K562 (cell line): Measurements from ENCODE around the gene CEBPA. TPM values are rescaled to one million over a fixed set of nuclear protein-coding genes. Genes with fewer than 3 reads are reported as not detected.

Experiments
- ATAC-seq: fragments of 200-7000 bp; cut with Tn5 transposase; 3 replicates; pipeline ENCODE4 v1.9.1; 2020; ENCODE audit warnings: moderate library complexity
- BruUV-seq: library from RNA; stranded (reverse); fragments of 400-500 nt; replicated peaks from 2 replicates; lab custom pipeline; 2021; lab: Mats Ljungman, UMichigan
- CTCF ChIA-PET: fragments of 300-600 bp; formaldehyde crosslinking; extraction: SDS; loops from one replicate; lab custom pipeline; 2021; ENCODE audit warnings: low intra/inter-chr PET ratio; lab: Yijun Ruan, JAX
- POLR2A ChIA-PET: fragments of 300-600, 350-650 bp; sonication (Branson Sonifier 250); formaldehyde crosslinking; extraction: SDS; loops from one replicate; lab custom pipeline; 2021; ENCODE audit warnings: antibody characterized with exemption, inconsistent platforms; lab: Yijun Ruan, JAX
- DNase-seq, 4 experiments: peaks; one replicate each; pipeline versions ENCODE4 v3.0.0 to v3.0.0-alpha.2; 2011 to 2018; ENCODE audit warnings: low spot score in 3 of 4, mixed read lengths in 3 of 4; ENCODE audit errors: extremely low read depth in 1 of 4
- FAIRE-seq: peaks from 2 replicates; lab custom pipeline; 2011; peaks lifted over from hg19 to GRCh38; lab: Jason Lieb, UNC
- H2AFZ ChIP-seq: 2 replicates; pipeline ENCODE4 v1.6.0; 2011; ENCODE audit warnings: low read depth, low read length, control low read depth, inconsistent platforms
- H3K27ac ChIP-seq: fragments of 200-600 bp; 3 replicates; pipeline ENCODE4 v1.8.0; 2011; ENCODE audit warnings: low read depth, mild to moderate bottlenecking, control low read depth, inconsistent platforms, low read length, moderate library complexity, mixed read lengths; ENCODE audit errors: extremely low read depth
- H3K27me3 ChIP-seq, 2 experiments: fragments of 300-600 bp in 1 of 2; 2 replicates in 1 of 2; 3 replicates in 1 of 2; pipeline versions ENCODE4 v1.6.0 to v1.8.0; 2011; ENCODE audit warnings: inconsistent platforms in 2 of 2, low read length in 2 of 2, mild to moderate bottlenecking in 1 of 2, mixed read lengths in 1 of 2, moderate library complexity in 1 of 2; ENCODE audit not compliant: control insufficient read depth in 2 of 2, insufficient read depth in 2 of 2
- H3K36me3 ChIP-seq: fragments of 300-600 bp; 3 replicates; pipeline ENCODE4 v1.8.0; 2011; ENCODE audit warnings: mild to moderate bottlenecking, low read length, inconsistent platforms; ENCODE audit not compliant: control insufficient read depth, insufficient read depth
- H3K4me1 ChIP-seq, 2 experiments: fragments of 200-600 bp in 1 of 2; replicated peaks in 1 of 2; 2 replicates in 1 of 2; 3 replicates in 1 of 2; pipeline versions ENCODE4 v1.5.1 to v1.8.0; 2011; ENCODE audit warnings: inconsistent platforms in 2 of 2, low read length in 2 of 2, mild to moderate bottlenecking in 1 of 2, mixed read lengths in 1 of 2, moderate library complexity in 1 of 2; ENCODE audit not compliant: control insufficient read depth in 2 of 2, insufficient read depth in 2 of 2
- H3K4me2 ChIP-seq: 2 replicates; pipeline ENCODE4 v1.6.1; 2011; ENCODE audit warnings: low read length, control low read depth, inconsistent platforms, mixed read lengths; ENCODE audit not compliant: insufficient read depth
- H3K4me3 ChIP-seq: fragments of 200-600 bp; sonication (generic), shearing (Covaris generic); 2 replicates; pipeline ENCODE4 v1.5.1; 2016; ENCODE audit warnings: control low read depth, inconsistent platforms
- H3K79me2 ChIP-seq: fragments of 200-600 bp; 3 replicates; pipeline ENCODE4 v1.8.0; 2011; ENCODE audit warnings: low read length, inconsistent platforms; ENCODE audit not compliant: control insufficient read depth, insufficient read depth
- H3K9ac ChIP-seq, 2 experiments: 2 replicates each; pipeline versions ENCODE4 v1.6.0 to v1.6.1; 2011; ENCODE audit warnings: low read depth in 2 of 2, low read length in 2 of 2, control low read depth in 1 of 2, inconsistent platforms in 1 of 2, mild to moderate bottlenecking in 1 of 2, mixed read lengths in 1 of 2; ENCODE audit not compliant: insufficient read depth in 1 of 2
- H3K9me1 ChIP-seq: one replicate; pipeline ENCODE4 v1.6.0; 2011; ENCODE audit warnings: inconsistent platforms, mild to moderate bottlenecking, low read length, moderate library complexity; ENCODE audit not compliant: control insufficient read depth, insufficient read depth
- H3K9me3 ChIP-seq: replicated peaks from 2 replicates; pipeline ENCODE4 v1.5.1; 2011; ENCODE audit warnings: low read depth, low read length, inconsistent platforms; ENCODE audit not compliant: control insufficient read depth, insufficient read depth
- H4K20me1 ChIP-seq: replicated peaks from 2 replicates; pipeline ENCODE4 v1.6.1; 2011; ENCODE audit warnings: low read length, inconsistent platforms, mixed read lengths; ENCODE audit not compliant: control insufficient read depth, insufficient read depth
- CTBP1 ChIP-seq: fragments of 450-650 bp; IDR thresholded peaks from 2 replicates; pipeline ENCODE4 v1.6.1; 2016; ENCODE audit warnings: borderline replicate concordance
- DACH1 ChIP-seq: fragments of 450-650 bp; IDR thresholded peaks from 2 replicates; pipeline ENCODE4 v1.6.1; 2018; ENCODE audit not compliant: partially characterized antibody
- TRIM28 ChIP-seq: fragments of 450-650 bp; IDR thresholded peaks from 2 replicates; pipeline ENCODE4 v1.6.1; 2017
- ZNF436 ChIP-seq: fragments of 250-450, 450-650 bp; sonication (Bioruptor Pico); formaldehyde crosslinking; IDR thresholded peaks from 2 replicates; pipeline ENCODE4 v1.7.0; 2020; ENCODE audit warnings: mild to moderate bottlenecking
- WGBS: fragments of 100-300 bp; shearing (Covaris generic); methylation state at CpG from one replicate; pipeline ENCODE4 v1.1.6; 2016; ENCODE audit warnings: low coverage, mixed read lengths; ENCODE audit not compliant: insufficient coverage; ENCODE audit errors: missing lambda C conversion rate; 5-methylcytosine and 5-hydroxymethylcytosine counted together
- in situ Hi-C: fragments of 300-500 bp; cut with MboI; formaldehyde crosslinking; loops from 4 replicates; pipeline ENCODE4 v1.15.0; 2018; ENCODE audit warnings: inconsistent platforms, mixed read lengths
- intact Hi-C: fragments of 100-400 bp; cut with micrococcal nuclease; formaldehyde crosslinking; loops from 2 replicates; pipeline ENCODE4 v1.14.2; 2022
- polyA plus RNA-seq, 8 experiments: library from polyadenylated mRNA; depleted of rRNA in 4 of 8; stranded (reverse) in 5 of 8; unstranded in 3 of 8; fragments of >200 nt; fragmentation: Nextera tagmentation in 2 of 8; fragmentation: Illumina TruSeq in 1 of 8; extraction: Ambion mirVana in 2 of 8; extraction: Trizol in 1 of 8; gene quantifications; 2 replicates each; pipeline versions ENCODE4 v1.2.1 to v1.2.3, GENCODE V29; 2011 to 2014; ENCODE audit warnings: inconsistent platforms in 1 of 8, missing spikeins in 1 of 8
- total RNA-seq, 7 experiments: library from RNA; depleted of rRNA in 6 of 7; stranded (reverse); fragments of >200 nt in 6 of 7; fragmentation: Illumina TruSeq in 2 of 7; extraction: Trizol in 2 of 7; gene quantifications; 2 replicates each; pipeline versions ENCODE4 v1.2.1 to v1.2.3, GENCODE V29; 2011 to 2021; ENCODE audit warnings: low replicate concordance in 1 of 7
- TF ChIP-seq, protein P1 (sequence below): fragments of 200-800 bp; sonication (Bioruptor generic); IDR thresholded peaks from 2 replicates; pipeline ENCODE4 v1.6.1; 2016; ENCODE audit warnings: missing genetic modification characterization, missing compliant biosample characterization

CEBPA gene
- total and polyA plus RNA-seq, 9 of the 15 experiments (the other 6 are each of a cell fraction or from before 2014, with no cell fraction given) = 0.03 to 0.59 (median 0.15) TPM; not detected in 2

DNA sequence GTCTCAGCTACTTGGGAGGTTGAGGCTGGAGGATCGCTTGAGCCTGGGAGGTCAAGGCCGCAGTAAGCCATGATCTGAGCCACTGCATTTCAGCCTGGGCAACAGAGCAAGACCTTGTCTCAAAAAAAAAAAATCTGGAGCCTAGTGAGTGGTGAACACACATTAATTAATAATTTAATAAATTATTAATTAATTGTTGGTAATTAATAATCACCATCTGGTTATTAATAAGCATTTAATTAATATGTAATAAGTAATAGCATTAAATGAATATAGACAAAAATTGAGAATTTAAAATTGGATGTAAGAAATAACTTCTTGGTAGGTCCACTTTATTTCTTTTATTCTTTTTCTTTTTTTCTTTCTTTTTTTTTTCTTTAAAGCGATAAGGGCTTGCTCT is 31.9 kb upstream of the CEBPA start:
- Histone ChIP-seq H3K9me1 (no peaks in the 10 kb centered on the region), H3K4me1 (no peaks in the 10 kb centered on the region), H3K27ac (no peak overlapping the region), H3K4me2 (no peak overlapping the region), H3K27me3 (peaks cover 3 to 9% of the 10 kb centered on the region in 2 experiments), H3K9ac (no peak overlapping the region), H3K9me3 (no peaks in the 10 kb centered on the region), H4K20me1 (no peaks in the 10 kb centered on the region), H2AFZ (no peak overlapping the region), H3K36me3 (no peaks in the 10 kb centered on the region), H3K4me3 (no peak overlapping the region), H3K79me2 (no peaks in the 10 kb centered on the region)
- TF ChIP-seq CTBP1 (no peak), ZNF436 (no peak), TRIM28 (no peak), DACH1 (peak; percentile 87)
- TF ChIP-seq, protein P1, sequence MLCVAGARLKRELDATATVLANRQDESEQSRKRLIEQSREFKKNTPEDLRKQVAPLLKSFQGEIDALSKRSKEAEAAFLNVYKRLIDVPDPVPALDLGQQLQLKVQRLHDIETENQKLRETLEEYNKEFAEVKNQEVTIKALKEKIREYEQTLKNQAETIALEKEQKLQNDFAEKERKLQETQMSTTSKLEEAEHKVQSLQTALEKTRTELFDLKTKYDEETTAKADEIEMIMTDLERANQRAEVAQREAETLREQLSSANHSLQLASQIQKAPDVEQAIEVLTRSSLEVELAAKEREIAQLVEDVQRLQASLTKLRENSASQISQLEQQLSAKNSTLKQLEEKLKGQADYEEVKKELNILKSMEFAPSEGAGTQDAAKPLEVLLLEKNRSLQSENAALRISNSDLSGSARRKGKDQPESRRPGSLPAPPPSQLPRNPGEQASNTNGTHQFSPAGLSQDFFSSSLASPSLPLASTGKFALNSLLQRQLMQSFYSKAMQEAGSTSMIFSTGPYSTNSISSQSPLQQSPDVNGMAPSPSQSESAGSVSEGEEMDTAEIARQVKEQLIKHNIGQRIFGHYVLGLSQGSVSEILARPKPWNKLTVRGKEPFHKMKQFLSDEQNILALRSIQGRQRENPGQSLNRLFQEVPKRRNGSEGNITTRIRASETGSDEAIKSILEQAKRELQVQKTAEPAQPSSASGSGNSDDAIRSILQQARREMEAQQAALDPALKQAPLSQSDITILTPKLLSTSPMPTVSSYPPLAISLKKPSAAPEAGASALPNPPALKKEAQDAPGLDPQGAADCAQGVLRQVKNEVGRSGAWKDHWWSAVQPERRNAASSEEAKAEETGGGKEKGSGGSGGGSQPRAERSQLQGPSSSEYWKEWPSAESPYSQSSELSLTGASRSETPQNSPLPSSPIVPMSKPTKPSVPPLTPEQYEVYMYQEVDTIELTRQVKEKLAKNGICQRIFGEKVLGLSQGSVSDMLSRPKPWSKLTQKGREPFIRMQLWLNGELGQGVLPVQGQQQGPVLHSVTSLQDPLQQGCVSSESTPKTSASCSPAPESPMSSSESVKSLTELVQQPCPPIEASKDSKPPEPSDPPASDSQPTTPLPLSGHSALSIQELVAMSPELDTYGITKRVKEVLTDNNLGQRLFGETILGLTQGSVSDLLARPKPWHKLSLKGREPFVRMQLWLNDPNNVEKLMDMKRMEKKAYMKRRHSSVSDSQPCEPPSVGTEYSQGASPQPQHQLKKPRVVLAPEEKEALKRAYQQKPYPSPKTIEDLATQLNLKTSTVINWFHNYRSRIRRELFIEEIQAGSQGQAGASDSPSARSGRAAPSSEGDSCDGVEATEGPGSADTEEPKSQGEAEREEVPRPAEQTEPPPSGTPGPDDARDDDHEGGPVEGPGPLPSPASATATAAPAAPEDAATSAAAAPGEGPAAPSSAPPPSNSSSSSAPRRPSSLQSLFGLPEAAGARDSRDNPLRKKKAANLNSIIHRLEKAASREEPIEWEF (CRISPR knock-in tag) = no peak
- DNase-seq = no peak
- no TSS peak for BruUV-seq
- WGBS = 30% methylated on average over 3 of the region's 3 CpGs
- in situ Hi-C loops (no loop called here), intact Hi-C loops (no loop called here)
- ATAC-seq = no peak
- CTCF ChIA-PET = interaction anchor here (0.7 kb wide), 1 partner anchor 212 kb away, joined by 3 read pairs; no protein-coding TSS in a partner anchor
- POLR2A ChIA-PET = interaction anchor here (0.9 to 1.1 kb wide), 2 partner anchors 9 to 67 kb away, joined by 3 read pairs; no protein-coding TSS in a partner anchor
- FAIRE-seq = no peak
